Liver (tissue), 9 donors: Measurements from ENCODE around the gene ANK3. TPM values are rescaled to one million over a fixed set of nuclear protein-coding genes. Genes with fewer than 3 reads are reported as not detected.

Experiments used
- DNase-seq: peaks from one replicate; pipeline ENCODE4 v3.0.0-alpha.2; 2017; ENCODE audit warnings: low spot score
- H3K27ac ChIP-seq, 2 donors: one replicate each; pipeline ENCODE4 v1.7.0; 2013; ENCODE audit warnings: inconsistent platforms in 2 of 2, low read length in 2 of 2, control low read depth in 1 of 2, low read depth in 1 of 2, mild to moderate bottlenecking in 1 of 2
- H3K27me3 ChIP-seq, 4 donors: one replicate each; pipeline versions ENCODE4 v1.6.1 to v1.7.0; 2013; ENCODE audit warnings: low read length in 3 of 4, inconsistent platforms in 1 of 4, mild to moderate bottlenecking in 1 of 4, moderate library complexity in 1 of 4; ENCODE audit not compliant: control insufficient read depth in 4 of 4, insufficient read depth in 4 of 4
- H3K36me3 ChIP-seq, 4 donors: one replicate each; pipeline versions ENCODE4 v1.6.1 to v1.7.0; 2013; ENCODE audit warnings: low read length in 3 of 4, mild to moderate bottlenecking in 3 of 4, low read depth in 1 of 4, moderate library complexity in 1 of 4; ENCODE audit not compliant: control insufficient read depth in 4 of 4, insufficient read depth in 3 of 4
- H3K4me1 ChIP-seq, 4 donors: one replicate each; pipeline versions ENCODE4 v1.6.1 to v1.7.0; 2013; ENCODE audit warnings: low read length in 3 of 4, mild to moderate bottlenecking in 3 of 4, moderate library complexity in 1 of 4; ENCODE audit not compliant: control insufficient read depth in 4 of 4, insufficient read depth in 4 of 4
- H3K4me3 ChIP-seq, 3 donors: one replicate each; pipeline versions ENCODE4 v1.6.1 to v1.7.0; 2013; ENCODE audit warnings: low read length in 3 of 3, control low read depth in 1 of 3, low read depth in 1 of 3, mild to moderate bottlenecking in 1 of 3
- H3K9ac ChIP-seq, 2 donors: one replicate each; pipeline ENCODE4 v1.7.0; 2013; ENCODE audit warnings: low read length in 2 of 2, mild to moderate bottlenecking in 2 of 2, moderate library complexity in 2 of 2, control low read depth in 1 of 2, low read depth in 1 of 2
- H3K9me3 ChIP-seq, 4 donors: one replicate each; pipeline versions ENCODE4 v1.6.1 to v1.7.0; 2013; ENCODE audit warnings: low read length in 3 of 4; ENCODE audit not compliant: control insufficient read depth in 4 of 4
- CTCF ChIP-seq: fragments of 150-350 bp; IDR thresholded peaks from 2 replicates; pipeline ENCODE4 v1.5.1; 2017; ENCODE audit warnings: improper control_type of control experiment, low read depth, low read length; ENCODE audit not compliant: missing input control
- EGR1 ChIP-seq, 2 donors: IDR thresholded peaks; 2 replicates each; pipeline ENCODE4 v1.6.1; 2016 to 2018; ENCODE audit warnings: antibody characterized with exemption in 2 of 2, low read depth in 2 of 2
- FOXA1 ChIP-seq: IDR thresholded peaks from 2 replicates; pipeline ENCODE4 v1.6.1; 2016; ENCODE audit warnings: antibody characterized with exemption
- FOXA2 ChIP-seq: IDR thresholded peaks from 2 replicates; pipeline ENCODE4 v1.6.1; 2016; ENCODE audit warnings: antibody characterized with exemption
- GABPA ChIP-seq, 2 donors: IDR thresholded peaks in 1 of 2; conservative IDR thresholded peaks in 1 of 2; 2 replicates each; pipeline ENCODE4 v1.6.1; 2016; ENCODE audit warnings: antibody characterized with exemption in 2 of 2, mild to moderate bottlenecking in 1 of 2, moderate library complexity in 1 of 2
- HNF4A ChIP-seq, 2 donors: conservative IDR thresholded peaks; 2 replicates each; pipeline ENCODE4 v1.6.1; 2016; ENCODE audit warnings: antibody characterized with exemption in 2 of 2, mild to moderate bottlenecking in 2 of 2
- HNF4G ChIP-seq: IDR thresholded peaks from 2 replicates; pipeline ENCODE4 v1.6.1; 2016; ENCODE audit warnings: antibody characterized with exemption
- JUND ChIP-seq, 2 donors: IDR thresholded peaks; 2 replicates each; pipeline ENCODE4 v1.6.1; 2016; ENCODE audit warnings: antibody characterized with exemption in 2 of 2
- NR2F2 ChIP-seq: IDR thresholded peaks from 2 replicates; pipeline ENCODE4 v1.6.1; 2016; ENCODE audit warnings: antibody characterized with exemption
- RAD21 ChIP-seq, 2 donors: IDR thresholded peaks; 2 replicates each; pipeline ENCODE4 v1.6.1; 2016; ENCODE audit warnings: antibody characterized with exemption in 2 of 2, mild to moderate bottlenecking in 2 of 2
- REST ChIP-seq: IDR thresholded peaks from 2 replicates; pipeline ENCODE4 v1.6.1; 2016; ENCODE audit warnings: antibody characterized with exemption, mild to moderate bottlenecking
- RXRA ChIP-seq, 2 donors: IDR thresholded peaks; 2 replicates each; pipeline ENCODE4 v1.6.1; 2017 to 2018; ENCODE audit warnings: antibody characterized with exemption in 2 of 2, mild to moderate bottlenecking in 1 of 2
- SP1 ChIP-seq: IDR thresholded peaks from 2 replicates; pipeline ENCODE4 v1.6.1; 2018; ENCODE audit warnings: antibody characterized with exemption, mild to moderate bottlenecking
- TAF1 ChIP-seq: conservative IDR thresholded peaks from 2 replicates; pipeline ENCODE4 v1.6.1; 2016; ENCODE audit warnings: antibody characterized with exemption, mild to moderate bottlenecking
- YY1 ChIP-seq: IDR thresholded peaks from 2 replicates; pipeline ENCODE4 v1.6.1; 2016; ENCODE audit warnings: antibody characterized with exemption, mild to moderate bottlenecking
- WGBS: extraction: QIAGEN DNeasy Blood & Tissue Kit; methylation state at CpG from one replicate; pipeline ENCODE4 v1.1.7; 2013; 5-methylcytosine and 5-hydroxymethylcytosine counted together
- polyA plus RNA-seq, 2 donors: library from polyadenylated mRNA; stranded (reverse) in 1 of 2; unstranded in 1 of 2; fragments of 200-250 nt in 1 of 2; fragments of >200 nt in 1 of 2; fragmentation: Nextera tagmentation in 1 of 2; extraction: Ambion mirVana in 1 of 2; gene quantifications; one replicate each; pipeline versions ENCODE4 v1.2.1 to v1.2.3, GENCODE V29; 2013 to 2015
- total RNA-seq, 2 donors: library from RNA; depleted of rRNA; stranded (reverse); fragments of >200 nt; gene quantifications; one replicate each; pipeline ENCODE4 v1.2.3, GENCODE V29; 2014
- TF ChIP-seq, protein P1 (sequence below): IDR thresholded peaks from 2 replicates; pipeline ENCODE4 v1.6.1; 2016; ENCODE audit warnings: antibody characterized with exemption
- TF ChIP-seq, protein P2 (sequence below): IDR thresholded peaks from 2 replicates; pipeline ENCODE4 v1.6.1; 2016; ENCODE audit warnings: antibody characterized with exemption
- TF ChIP-seq, protein P3 (sequence below): IDR thresholded peaks from 2 replicates; pipeline ENCODE4 v1.6.1; 2016; ENCODE audit warnings: antibody characterized with exemption
- donor health status: healthy.
- donor health status: healthy.
- donor health status: healthy.
- donor health status: healthy.
- donor health status: healthy.

Gene ANK3
- total and polyA plus RNA-seq, 4 donors, result 5.7 to 30.0 (median 9.7) TPM

DNA sequence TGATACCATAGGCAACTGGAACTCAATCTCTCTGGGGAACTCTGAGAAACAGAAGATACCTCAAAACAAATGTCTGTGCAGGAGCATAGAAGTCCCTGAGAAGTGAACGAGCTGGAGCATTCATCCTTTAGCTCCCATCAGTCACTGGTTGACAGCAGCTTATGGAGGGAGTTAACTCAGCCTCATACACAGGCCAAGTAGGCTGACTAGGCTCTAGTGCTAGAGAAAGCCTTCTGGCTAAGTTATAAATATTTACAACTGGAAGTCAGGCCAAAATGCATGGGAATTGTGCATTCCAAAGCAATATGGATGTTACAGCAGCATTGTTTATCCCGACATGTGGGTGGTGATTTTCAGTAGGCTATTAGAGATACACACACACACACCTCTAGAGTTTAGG, 66.5 kb downstream of the ANK3 start:
- Histone ChIP-seq H3K36me3 (no peaks in the 10 kb centered on the region), H3K4me3 (no peak overlapping the region), H3K27me3 (no peaks in the 10 kb centered on the region), H3K9me3 (no peaks in the 10 kb centered on the region), H3K9ac (no peak overlapping the region), H3K27ac (no peak overlapping the region), H3K4me1 (no peaks in the 10 kb centered on the region)
- DNase-seq, result no peak
- 67% methylated on average over 2 of the region's 2 CpGs for WGBS
- TF ChIP-seq FOXA2 (no peak), RAD21 (IDR thresholded peaks at IDR 0.05) (no peak), TAF1 (no peak), HNF4G (no peak), EGR1 (IDR thresholded peaks at IDR 0.05; ENCODE audit: low read depth in 2 of 2) (no peak), HNF4A (conservative IDR thresholded peaks at IDR 0.05) (no peak), FOXA1 (no peak), RXRA (IDR thresholded peaks at IDR 0.05) (no peak), CTCF (no peak), GABPA (IDR thresholded peaks at IDR 0.05 in 1 of 2, conservative IDR thresholded peaks at IDR 0.05 in 1 of 2) (no peak), SP1 (no peak), YY1 (no peak), REST (no peak), JUND (IDR thresholded peaks at IDR 0.05) (no peak), NR2F2 (no peak)
- TF ChIP-seq, protein P1, sequence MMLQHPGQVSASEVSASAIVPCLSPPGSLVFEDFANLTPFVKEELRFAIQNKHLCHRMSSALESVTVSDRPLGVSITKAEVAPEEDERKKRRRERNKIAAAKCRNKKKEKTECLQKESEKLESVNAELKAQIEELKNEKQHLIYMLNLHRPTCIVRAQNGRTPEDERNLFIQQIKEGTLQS, result no peak
- TF ChIP-seq, protein P2, sequence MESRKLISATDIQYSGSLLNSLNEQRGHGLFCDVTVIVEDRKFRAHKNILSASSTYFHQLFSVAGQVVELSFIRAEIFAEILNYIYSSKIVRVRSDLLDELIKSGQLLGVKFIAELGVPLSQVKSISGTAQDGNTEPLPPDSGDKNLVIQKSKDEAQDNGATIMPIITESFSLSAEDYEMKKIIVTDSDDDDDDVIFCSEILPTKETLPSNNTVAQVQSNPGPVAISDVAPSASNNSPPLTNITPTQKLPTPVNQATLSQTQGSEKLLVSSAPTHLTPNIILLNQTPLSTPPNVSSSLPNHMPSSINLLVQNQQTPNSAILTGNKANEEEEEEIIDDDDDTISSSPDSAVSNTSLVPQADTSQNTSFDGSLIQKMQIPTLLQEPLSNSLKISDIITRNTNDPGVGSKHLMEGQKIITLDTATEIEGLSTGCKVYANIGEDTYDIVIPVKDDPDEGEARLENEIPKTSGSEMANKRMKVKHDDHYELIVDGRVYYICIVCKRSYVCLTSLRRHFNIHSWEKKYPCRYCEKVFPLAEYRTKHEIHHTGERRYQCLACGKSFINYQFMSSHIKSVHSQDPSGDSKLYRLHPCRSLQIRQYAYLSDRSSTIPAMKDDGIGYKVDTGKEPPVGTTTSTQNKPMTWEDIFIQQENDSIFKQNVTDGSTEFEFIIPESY, result no peak
- TF ChIP-seq, protein P3, sequence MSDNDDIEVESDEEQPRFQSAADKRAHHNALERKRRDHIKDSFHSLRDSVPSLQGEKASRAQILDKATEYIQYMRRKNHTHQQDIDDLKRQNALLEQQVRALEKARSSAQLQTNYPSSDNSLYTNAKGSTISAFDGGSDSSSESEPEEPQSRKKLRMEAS, result no peak
